ENCODE data around the gene DNAJC6.
"Not testable (repeated sequence)": the region's sequence is repeated elsewhere in the genome, so short reads cannot be mapped to it uniquely, and the experiment has no call there.

Gene DNAJC6

GRCh38 chr1:65355031-65355712, 45.8 kb downstream of the DNAJC6 start:
- no peak for DNase-seq

DNA sequence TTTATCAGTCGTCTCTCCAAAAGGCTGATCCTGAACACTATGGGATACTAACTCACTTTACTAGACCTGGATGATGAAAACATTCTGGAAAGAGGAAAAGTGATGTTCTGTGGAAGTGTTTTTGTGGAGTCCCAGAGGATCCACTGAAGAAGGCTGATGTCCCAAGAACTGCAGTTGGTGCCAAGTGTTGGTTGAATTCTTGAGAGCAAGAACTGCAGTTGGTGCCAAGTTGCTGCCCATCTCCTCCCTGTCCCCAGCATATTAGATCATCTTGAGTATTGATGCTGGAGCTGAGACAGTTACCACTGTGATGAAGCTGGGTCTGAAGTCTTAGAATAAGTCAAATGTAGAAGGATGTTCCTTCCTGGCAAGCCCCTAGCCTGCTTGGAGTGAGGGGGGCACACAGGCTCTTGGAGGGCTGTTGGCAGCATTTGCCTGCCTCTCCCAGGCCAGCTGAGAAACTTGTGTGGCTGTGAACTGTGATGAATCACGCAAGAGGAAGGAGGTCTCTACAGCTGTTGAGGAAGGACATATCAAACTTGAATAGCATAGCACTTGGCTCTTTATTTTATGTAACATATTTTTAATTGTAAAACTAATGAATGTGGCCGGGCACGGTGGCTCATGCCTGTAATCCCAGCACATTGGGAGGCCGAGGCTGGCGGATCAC, 48.1 kb downstream of the DNAJC6 start:
- no peak for DNase-seq

GRCh38 chr1:65359888-65360287, 50.5 kb downstream of the DNAJC6 start:
- DNase-seq = no peak

DNA sequence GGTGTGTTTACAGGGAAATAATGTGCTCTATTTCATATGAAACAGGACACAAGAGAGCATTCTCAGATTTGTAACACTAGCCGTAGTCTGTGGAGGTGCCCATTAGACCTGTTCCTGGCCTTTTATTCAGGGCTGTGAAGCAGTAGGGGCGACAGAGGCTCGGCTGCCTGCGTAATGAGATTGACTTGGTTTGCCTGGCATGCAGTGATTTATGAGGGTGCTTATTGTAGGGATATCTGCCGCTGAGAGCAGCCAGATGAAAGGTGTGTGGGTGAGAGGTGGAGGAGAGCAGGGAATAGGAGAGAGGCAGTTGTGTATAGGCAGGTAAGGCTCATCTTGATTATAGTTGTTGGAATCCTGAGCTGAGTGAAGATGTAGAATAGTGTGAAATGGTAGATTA, 51.3 kb downstream of the DNAJC6 start:
- DNase-seq = no peak

GRCh38 chr1:65362545-65362944, 53.2 kb downstream of the DNAJC6 start:
- DNase-seq = no peak

GRCh38 chr1:65363484-65363883, 54.1 kb downstream of the DNAJC6 start:
- no peak for DNase-seq

DNA sequence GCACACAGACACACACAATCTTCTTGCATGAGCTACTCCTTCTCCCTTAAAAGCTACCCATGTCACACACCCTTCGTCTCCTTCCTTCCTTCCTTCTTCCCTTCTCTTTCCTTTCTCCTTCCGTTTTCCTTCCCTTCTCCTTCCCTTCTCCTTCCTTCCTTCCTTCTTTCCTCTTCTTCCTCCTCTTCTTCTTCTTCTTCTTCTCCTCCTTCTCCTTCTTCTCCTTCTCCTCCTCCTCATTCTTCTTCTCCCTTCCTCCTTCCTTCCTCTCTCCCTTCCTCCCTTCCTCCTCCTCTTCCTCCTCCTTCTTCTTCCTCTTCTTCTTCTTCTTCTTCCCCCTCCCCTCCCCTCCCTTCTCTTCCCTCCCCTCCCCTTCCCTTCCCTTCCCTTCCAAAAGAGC, 59.1 kb downstream of the DNAJC6 start:
- no peak for DNase-seq

GRCh38 chr1:65371544-65371943, 62.2 kb downstream of the DNAJC6 start:
- no peak for DNase-seq

DNA sequence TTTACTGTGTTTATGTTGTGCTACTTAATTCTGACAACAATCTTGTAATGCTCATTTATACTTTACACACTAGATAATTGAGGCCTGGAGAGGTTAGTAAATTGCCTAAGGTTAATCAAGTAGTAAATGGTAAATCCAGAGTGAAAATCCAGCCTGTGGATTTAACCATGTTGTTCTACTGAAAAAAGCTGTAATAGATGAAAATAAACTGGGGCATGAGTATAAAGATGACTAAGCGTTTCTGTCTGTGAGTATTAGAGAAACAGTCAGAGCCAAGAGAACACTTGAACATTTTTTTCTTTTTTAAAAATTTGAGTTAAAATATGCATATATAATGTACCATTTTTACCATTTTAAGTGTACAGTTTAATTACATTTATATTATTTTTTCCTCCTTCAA, 63.2 kb downstream of the DNAJC6 start:
- no peak for DNase-seq

DNA sequence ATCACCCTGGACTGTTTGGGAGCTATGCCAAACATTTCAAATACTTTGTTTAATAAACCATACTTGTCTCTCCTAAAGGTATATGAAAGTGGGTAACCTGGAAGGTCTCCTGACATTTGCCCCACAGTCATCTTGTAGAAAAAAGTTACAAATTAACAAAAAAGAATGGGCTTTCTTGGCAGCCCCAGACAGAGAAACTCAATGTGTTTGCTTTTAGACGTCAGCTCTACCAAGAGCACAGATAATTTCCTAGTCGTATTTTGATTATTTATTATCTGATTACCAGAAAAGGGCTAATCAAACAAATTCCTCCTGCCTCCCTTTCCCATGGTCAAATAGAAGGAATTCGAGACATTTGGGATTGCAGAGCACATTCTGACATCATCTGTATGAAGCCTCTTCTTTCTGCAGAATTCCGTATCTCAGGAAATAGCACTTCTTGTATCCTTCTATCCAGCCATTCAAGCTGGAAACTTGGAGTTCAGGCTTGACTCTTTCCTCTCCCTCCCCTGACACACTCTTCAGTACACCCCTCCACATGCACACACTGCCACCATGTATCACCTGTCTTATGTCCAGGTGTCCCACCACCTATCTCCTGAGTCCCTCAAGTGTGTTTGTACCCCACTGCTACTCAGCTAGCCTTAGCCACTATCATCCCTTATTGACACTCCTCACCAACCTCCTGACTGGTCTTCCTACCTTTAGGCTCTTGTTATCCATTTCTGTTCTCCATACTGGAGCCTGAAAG, 68.3 kb downstream of the DNAJC6 start:
- no peak for DNase-seq

- no peak for DNase-seq
Observed at GRCh38 chr1:65378247-65378946, 69.1 kb downstream of the DNAJC6 start.

DNA sequence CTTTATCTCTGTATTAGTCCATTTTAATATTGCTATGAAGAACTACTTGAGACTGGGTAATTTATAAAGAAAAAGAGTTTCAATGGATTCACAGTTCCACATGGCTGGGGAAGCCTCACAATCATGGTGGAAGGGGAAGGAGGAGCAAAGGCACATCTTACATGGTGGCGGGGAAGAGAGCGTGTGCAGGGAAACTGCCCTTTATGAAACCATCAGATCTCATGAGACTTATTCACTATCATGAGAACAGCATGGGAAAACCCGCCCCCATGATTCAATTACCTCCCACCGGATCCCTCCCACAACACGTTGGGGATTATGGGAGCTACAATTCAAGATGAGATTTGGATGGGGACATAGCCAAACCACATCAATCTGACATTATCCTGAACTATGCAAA, 75.1 kb downstream of the DNAJC6 start:
- DNase-seq = not testable (repeated sequence)

GRCh38 chr1:65386439-65386838, 77.1 kb downstream of the DNAJC6 start:
- no peak for DNase-seq

DNA sequence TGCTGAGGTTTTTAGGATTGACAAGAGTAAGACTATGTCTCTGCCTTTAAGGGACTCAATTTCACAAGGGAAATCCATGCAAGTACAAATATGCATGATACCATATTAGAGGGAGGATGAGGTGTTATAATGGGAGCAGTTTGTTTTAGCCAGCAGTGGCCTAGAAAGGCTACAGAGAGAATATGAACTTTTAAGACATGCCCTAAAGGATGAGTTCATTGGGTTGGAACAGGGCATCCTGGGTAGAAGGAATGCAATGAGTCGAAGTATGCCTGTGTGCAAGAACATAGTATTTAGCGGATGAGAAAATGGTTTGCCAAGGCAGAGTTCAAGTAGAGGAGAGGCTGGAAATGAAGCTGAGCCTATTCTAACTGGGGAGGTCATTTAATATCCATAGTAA, 78.5 kb downstream of the DNAJC6 start:
- DNase-seq = no peak

DNA sequence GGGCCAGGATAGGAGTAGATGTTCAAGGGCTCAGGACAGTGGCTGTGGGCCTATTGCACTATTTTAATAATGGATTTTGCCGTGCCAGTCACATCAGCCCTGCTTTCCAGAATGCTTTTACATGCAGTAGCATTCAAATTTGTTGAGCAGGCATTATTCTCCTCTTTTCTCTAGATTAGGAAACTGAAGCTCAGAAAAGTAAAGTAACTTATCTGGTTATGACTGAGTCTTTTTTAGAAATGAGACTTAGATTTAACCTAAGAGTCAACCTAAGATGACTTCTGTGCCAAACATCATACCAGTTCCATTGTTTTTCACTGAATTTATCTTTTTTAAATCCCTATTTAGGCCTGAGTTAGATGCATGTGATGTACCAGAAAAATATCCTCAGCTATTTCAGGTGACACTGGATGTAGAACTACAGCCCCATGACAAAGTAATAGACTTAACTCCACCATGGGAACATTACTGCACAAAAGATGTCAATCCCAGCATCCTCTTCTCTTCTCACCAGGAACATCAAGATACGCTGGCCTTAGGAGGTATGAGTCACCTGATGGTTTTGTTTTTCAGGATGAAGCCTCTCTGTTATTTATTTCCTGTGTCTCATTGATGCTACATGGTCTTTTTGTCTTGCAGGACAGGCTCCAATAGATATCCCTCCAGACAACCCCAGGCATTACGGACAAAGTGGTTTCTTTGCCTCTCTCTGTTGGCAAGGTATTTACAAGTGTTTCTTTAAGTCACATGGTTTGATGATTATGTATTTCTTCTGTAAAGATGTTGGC, 79.8 kb downstream of the DNAJC6 start:
- DNase-seq = no peak

DNA sequence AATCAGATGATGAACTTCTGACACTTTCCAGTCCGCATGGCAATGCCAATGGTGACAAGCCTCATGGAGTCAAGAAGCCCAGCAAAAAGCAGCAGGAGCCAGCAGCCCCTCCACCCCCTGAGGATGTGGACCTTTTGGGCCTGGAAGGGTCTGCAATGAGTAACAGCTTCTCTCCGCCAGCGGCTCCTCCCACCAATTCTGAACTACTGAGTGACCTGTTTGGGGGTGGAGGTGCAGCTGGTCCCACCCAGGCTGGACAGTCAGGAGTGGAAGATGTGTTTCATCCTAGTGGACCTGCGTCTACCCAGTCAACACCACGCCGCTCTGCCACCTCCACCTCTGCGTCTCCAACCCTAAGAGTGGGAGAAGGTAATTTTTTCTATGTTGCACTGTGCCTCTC, 83.2 kb downstream of the DNAJC6 start:
- DNase-seq = no peak

DNA sequence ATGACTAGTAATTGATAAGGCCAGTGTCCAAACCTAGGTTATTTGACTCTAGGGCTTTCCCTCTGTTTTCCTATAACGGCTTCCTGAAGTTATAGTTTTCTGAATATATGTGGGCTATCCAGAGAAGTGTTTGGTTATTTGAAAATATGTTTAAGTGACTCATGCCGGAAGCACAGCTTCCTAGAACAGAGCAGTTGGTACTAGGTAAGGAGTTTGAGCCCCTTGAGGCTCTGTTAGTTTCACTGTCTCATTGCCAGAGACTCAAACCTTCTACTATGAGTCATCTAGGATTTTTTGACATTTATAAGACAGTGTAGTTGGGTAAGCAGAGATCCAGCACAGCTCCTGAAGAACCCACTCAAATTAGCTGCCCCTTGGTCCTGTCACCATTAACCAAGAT, 84.0 kb downstream of the DNAJC6 start:
- no peak for DNase-seq

DNA sequence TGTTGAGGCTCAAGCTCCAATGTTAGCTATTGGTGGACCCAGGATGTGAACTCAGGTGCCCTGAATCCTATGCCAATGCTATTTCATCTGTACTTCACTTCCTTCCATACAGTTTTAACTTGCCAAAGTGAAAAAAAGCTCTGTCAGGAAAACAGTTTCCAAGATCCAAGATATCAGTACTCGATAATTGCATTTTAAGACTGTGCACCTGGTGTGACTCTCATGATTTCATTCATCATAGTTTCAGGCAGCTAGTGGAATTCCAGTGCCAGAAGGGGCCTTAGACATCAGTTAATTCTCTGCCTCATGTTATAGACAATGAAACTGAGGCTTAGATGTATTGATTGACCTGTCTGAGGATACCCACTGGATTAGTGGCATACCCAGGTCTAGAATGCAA, 84.6 kb downstream of the DNAJC6 start:
- DNase-seq = no peak

DNA sequence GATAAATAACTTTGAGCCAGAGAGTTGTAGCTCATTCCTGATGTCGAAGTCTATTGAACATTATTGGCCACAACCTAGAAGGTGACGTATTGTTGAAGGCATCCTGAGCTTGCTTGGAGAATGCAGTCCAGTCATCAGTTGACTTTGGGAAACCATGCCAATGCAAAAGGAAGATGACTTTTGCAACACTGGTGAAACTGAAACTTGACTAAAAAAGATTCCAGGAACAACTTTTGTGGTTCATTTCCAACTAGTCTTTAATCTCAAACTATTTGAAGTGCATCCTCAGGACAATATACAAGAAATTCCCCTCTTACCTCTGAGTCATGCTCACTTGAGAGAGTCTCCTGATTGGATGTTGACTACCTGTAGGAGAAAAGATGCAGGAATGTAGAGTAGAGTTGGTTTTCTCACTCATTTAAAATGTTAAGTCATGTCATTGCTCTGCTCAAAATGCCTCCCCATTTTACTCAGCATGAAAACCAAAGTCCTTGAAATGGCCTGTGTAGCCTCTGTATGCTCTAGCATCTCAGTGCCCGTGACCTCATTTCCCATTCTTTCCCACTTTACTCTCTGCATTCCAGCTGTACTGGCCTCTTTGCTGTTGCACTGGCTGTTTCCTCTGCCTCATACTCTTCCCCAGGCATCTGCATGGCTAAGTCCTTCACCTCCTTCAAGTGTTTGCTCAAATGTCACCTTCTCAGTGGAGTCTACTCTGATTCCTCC, 86.7 kb downstream of the DNAJC6 start:
- DNase-seq = no peak

- DNase-seq = no peak
Observed at GRCh38 chr1:65398083-65398482, 88.7 kb downstream of the DNAJC6 start.

GRCh38 chr1:65399003-65399402, 89.7 kb downstream of the DNAJC6 start:
- no peak for DNase-seq
